ENCODE results near the gene FAM120C. TPM values are rescaled to one million over a fixed set of nuclear protein-coding genes. Genes with fewer than 3 reads are reported as not detected.

The FAM120C gene
- polyA plus RNA-seq, 3 donors, result 8.7 to 12.1 (median 10.7) TPM

GRCh38 chrX:54043056-54043455 is 140.0 kb downstream of the FAM120C start:
- DNase-seq, result no peak

DNA sequence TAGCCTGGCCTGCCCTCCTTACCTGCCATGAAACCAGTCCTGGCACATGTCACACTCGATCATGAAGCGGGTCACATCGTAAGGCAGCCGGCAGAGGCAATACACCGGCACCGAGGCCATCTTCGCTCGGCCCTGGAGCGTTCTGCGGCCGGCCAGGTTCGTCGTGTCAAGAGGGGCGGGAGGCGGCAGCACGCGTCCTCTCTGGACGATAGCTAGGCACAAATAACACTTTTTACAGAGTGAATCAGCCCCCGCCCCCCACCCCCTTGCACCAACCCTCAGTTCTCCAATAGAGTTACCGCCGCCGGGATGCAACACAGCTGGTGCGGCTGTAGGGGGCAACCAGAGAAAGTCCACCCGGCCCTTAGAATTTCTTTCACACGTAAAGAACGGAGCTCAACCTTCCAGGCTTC is 140.4 kb downstream of the FAM120C start:
- peak; percentile 55 for DNase-seq

GRCh38 chrX:54030329-54030728 is 152.7 kb downstream of the FAM120C start:
- DNase-seq, result no peak

DNA sequence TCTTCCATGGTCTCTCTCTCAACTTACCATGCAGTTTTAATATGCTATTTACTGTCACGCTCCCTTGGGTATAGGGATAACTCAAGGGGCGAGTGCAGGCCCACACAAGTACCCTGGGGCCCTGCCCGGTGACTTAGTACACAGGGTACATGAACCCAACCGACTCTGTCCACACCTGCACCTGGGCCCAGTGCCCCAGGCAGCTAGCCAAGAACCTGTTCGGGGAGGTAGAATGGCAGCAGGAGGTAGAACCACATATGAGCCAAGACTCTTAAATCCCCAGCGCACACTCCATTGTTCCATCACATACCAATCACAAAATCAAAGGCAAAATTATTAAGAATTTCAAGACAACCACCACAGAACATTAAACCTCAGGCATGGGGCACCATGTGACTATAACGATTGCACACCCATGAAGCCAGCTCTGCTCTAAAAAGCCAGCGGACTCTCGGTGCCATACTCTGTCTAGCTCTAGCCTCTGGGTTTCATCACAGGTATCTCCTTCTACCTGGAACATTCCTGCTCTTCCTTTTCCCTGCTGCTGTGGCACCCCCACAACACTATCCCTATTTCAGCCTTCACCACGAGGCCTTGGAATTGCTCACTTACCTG is 153.4 kb downstream of the FAM120C start:
- DNase-seq, result no peak

- no peak for DNase-seq
Observed at GRCh38 chrX:54024350-54024749, 158.7 kb downstream of the FAM120C start.

Other genes starting within 250 kb of the FAM120C start
- 10 to 100 TPM; 31.1 to 34.0 (median 32.8) TPM for gene PHF8, start 138.8 kb downstream of the FAM120C start, polyA plus RNA-seq (ENCODE audit: insufficient read length in 3 of 3)
- gene WNK3, start 174.8 kb upstream of the FAM120C start, polyA plus RNA-seq (ENCODE audit: insufficient read length in 3 of 3), result 1 to 10 TPM; 4.3 to 6.4 (median 6.2) TPM

All from renal pelvis (tissue), 4 donors.